Bone marrow (tissue), 2 donors: ENCODE results near the gene KRT31.
"Not testable (repeated sequence)": the region's sequence is repeated elsewhere in the genome, so short reads cannot be mapped to it uniquely, and the experiment has no call there.

Experiments used
- DNase-seq, 2 donors: peaks; one replicate each; lab custom pipeline; 2025; lab: John Stamatoyannopoulos, UW

The KRT31 gene

GRCh38 chr17:41396996-41397660 lies at the start of gene KRT31:
TSS of gene KRT31 (minus strand) at chr17:41397608. CDS start at chr17:41397539, 69 bp downstream.
- DNase-seq = no peak

GRCh38 chr17:41446806-41447205 lies 49.4 kb upstream of the KRT31 start:
- no peak for DNase-seq

GRCh38 chr17:41444640-41445039 lies 47.2 kb upstream of the KRT31 start:
- DNase-seq = no peak

DNA sequence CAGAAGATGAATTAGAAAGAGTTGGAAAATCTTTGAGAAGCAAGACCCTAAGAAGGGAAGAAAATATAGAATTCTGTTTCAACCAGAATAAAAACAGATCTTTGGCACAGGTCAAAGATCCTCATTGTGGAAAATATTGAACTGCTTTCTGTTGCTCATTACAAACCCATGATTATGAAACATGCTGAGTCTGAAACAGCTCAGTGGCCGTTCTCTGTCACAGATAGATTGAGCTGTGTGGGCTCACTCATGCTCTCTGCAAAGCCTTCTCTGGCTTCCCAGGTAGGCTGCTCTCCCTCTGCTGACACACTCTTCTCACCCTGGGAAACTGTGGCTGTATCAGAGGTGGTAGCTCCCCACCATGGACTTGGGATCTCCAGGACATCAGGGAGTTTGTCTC lies 46.8 kb upstream of the KRT31 start:
- DNase-seq = no peak

DNA sequence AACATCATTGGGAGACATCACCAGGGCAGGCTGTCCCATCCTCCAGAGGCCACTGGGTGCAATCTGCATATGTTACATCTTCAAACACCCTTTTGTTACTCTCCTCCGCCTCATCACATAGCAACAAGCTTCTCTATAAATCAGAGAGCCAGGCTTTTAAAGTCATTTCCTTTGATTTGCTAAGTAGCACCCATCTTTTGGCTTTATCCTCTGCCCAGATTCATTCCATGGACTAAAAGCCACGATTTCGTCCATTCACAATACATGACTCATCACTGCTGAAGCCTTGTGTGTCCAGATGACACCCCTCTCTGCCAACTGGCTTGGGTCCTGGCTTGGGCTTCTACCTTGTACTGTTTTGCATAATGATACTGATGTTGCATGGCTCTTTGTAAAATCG lies 45.3 kb upstream of the KRT31 start:
- DNase-seq = no peak

GRCh38 chr17:41440531-41441033 lies 43.2 kb upstream of the KRT31 start, which contains the start of gene KRT38:
TSS of gene KRT38 (minus strand) at chr17:41440983. CDS start at chr17:41440921, 62 bp downstream.
- no peak for DNase-seq

GRCh38 chr17:41439375-41439774 lies 42.0 kb upstream of the KRT31 start:
- DNase-seq = no peak

DNA sequence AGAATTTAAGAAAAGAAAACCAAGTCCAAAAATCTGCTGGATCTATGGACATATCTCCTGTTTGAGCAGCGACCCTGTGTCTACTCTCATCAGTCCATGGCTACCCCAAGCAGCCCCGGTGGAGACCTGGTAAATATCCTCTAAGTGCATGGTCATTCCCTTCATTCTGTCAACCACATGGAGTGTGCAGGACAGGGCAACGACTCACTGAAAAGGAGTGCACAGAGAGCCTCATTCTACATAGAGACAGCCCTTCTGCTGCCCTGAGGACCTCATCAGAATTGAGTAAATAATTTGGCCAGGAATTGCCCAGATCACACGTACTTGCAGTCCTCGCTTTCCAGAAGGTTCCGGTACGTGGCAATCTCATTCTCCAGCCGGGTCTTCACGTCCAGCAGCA lies 40.4 kb upstream of the KRT31 start:
- no peak for DNase-seq

DNA sequence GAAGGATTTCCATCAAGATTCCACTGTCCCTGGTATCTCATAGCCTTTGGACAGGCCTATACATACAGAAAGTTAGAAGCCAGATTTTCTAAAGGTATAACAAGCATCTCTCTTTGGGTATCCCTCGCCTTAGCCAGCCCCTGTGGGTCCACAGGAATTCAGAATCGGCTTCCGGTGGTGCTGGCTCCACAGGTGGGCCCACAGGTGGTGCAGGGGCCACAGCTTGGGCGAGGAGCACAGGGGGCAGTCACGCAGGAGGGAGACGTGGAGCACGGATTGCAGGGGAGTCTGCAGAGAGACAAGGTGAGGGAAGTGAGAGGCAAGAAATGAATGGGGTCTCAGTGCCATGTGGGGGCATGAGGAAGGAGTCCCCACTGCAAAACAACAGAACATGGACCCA lies 39.8 kb upstream of the KRT31 start:
- no peak for DNase-seq

- DNase-seq = no peak
Observed at GRCh38 chr17:41434415-41434814, 37.0 kb upstream of the KRT31 start.

GRCh38 chr17:41434005-41434404 lies 36.6 kb upstream of the KRT31 start:
- no peak for DNase-seq

- DNase-seq = no peak
Observed at GRCh38 chr17:41433586-41433985, 36.2 kb upstream of the KRT31 start.

GRCh38 chr17:41430376-41430775 lies 33.0 kb upstream of the KRT31 start:
- not testable (repeated sequence) for DNase-seq

DNA sequence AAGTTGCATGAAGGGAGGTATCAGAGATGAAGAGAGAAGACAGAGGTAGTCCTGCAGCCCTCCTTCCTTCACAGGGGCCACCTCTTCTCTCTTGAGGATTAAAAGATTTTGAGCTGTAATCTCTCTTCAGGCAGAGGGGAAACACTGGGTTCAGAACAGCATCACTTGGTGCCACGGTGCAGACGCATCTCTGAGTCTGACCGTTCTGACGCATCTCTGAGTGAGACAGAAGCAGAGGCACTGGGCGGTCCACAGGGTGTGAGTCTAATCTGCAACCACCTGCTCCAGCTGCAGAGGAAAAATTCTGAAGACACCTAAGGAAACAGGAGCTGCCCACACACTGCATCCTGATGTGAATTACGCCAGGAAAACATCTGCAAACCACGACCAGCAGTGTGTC lies 32.3 kb upstream of the KRT31 start:
- DNase-seq = no peak

GRCh38 chr17:41428591-41429291 lies 31.3 kb upstream of the KRT31 start:
- no peak for DNase-seq

DNA sequence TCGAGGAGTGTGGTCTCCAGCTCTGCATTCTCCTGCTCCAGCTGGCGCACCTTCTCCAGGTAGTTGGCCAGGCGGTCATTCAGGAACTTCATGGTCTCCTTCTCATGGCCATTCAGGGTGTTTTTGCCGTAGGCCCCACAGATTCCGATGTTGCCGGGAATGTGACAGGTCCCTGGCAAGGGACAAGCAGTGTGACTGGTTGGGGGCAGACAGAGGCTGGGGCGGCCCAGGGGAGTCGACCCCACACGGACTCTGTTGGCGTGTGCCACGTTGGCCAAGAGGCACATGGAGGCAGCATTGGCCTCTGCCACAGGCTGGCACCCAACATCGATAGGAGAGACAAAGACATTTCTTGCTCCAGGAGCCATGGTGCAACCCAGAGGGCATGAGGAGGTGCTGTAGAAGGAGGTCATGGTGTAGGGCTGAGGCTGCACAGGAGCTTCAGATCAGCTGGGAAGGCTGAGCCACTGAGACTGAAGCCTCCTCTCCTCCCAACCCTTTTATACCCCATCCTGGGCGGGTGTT lies 26.8 kb upstream of the KRT31 start, which contains the start of gene KRT37:
KRT37 (minus strand) TSS at position 475 of the 525 bp plus-strand sequence; CDS start at position 413, 62 bp downstream.
- no peak for DNase-seq

DNA sequence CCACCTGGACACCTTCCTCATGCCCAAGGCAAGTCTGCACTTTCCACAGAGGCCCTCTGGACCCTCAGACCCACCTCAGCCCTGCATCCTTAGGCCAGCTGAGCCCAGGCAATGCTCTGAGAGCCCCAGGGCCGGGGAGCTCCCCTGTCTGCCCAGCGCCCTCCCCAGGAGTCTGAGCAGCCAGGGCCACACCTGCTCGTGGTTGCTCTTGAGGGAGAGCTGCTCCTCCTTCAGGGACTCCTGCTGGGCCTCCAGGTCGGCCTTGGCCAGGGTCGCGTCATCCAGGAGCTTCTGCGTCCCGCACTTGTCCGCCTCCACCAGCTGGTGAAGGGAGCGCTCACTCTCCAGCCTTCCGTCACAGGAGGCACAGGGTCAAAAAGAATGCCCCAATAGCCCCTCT lies 25.2 kb upstream of the KRT31 start:
- not testable (repeated sequence) for DNase-seq

- no peak for DNase-seq
Observed at GRCh38 chr17:41421617-41422016, 24.2 kb upstream of the KRT31 start.

GRCh38 chr17:41421116-41421515 lies 23.7 kb upstream of the KRT31 start:
- no peak for DNase-seq

DNA sequence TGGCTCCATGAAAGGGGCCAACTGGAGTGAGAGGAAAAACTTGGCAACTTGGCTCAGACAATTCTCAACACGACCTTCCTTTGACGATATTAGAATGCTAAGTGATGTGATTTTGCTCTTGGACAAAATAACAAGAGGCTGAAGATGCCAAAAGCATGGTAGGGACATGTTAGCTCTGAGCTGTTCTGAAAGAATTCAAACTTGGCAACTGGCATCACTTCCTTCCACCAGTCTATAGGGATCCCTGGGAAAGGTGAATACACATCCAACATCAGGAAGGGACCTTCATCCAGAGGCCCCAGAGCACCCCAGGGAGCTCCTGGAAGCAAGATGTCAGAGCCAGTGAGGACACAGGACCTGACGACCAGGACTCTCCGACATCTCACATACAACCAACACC lies 22.7 kb upstream of the KRT31 start:
- DNase-seq = no peak

DNA sequence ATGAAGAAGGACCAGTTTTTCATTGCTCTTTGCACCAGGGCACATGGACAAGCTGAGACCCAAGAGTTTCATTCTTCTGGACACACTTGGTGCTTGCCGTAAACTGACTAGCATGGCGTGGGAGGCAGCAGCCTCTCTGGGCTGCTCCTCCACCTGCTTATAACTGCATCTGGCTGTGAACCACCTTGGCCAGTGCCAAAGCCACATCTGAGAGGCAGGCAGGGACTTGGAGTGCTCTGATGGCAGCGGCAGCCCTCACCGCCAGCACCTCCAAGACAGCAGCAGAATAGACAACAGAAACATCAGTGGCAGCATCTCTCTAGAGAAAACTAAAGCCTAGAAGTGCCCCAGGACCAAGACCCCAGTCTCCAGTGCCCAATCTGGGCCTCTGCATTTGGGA lies 22.3 kb upstream of the KRT31 start:
- DNase-seq = no peak

DNA sequence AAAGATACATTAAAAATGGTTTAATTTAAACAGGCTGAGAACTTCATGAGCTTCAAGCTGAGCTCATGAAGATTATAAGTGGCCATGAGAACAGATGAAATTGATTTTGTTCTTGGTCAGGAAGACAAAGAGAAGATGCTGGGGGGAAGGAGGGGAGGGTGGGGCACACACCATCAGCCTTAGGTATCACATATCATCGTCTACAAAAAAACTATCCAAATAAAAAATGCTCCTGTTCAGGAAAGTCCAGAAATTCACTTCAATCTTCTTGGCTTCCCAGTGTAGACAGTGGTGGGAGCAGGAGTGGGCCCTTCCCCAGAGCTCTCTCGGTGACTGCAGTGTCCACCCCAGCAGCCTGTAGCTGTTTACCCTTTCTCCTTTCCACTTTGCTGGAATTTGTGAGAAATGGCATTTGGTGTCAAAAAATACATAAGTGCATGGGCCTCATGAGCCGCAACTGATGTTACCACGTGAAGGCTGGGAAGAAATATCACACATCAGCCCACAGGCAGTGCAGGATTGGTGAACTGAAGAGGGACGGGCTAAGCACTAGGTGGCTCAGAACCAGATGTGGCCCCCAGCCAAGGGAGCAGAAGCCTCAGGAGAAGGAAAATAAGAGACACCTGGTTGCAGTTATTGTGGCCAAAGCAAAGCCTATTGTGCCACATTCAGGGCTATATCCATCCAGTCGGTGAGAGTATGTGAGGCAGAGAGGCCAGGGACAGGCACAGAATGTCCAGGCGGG lies 20.9 kb upstream of the KRT31 start:
- no peak for DNase-seq
